T-cell (primary cell): Measurements from ENCODE around the gene DCAF11. TPM values are rescaled to one million over a fixed set of nuclear protein-coding genes. Genes with fewer than 3 reads are reported as not detected.

Experiments used
- ATAC-seq, 4 experiments: fragments of 200-7000 bp in 3 of 4; fragments of 150-1000 bp in 1 of 4; cut with Tn5 transposase; replicated peaks in 1 of 4; 1 replicate in 3 of 4; 2 replicates in 1 of 4; pipeline ENCODE4 v1.10.0; 2021; ENCODE audit warnings: moderate library complexity in 3 of 4, mild to moderate bottlenecking in 2 of 4, moderate number of reproducible peaks in 1 of 4
- CTCF ChIA-PET, 2 donors: fragments of 300-600 bp; sonication (Branson Sonifier 250); formaldehyde crosslinking; loops; one replicate each; lab custom pipeline; 2022; ENCODE audit warnings: antibody characterized with exemption in 2 of 2; lab: Charles Lee
- POLR2A ChIA-PET, 2 donors: fragments of 300-600 bp; sonication (Branson Sonifier 250); formaldehyde crosslinking; loops; one replicate each; lab custom pipeline; 2022; ENCODE audit warnings: antibody characterized with exemption in 2 of 2; lab: Charles Lee
- DNase-seq, 35 experiments: peaks; one replicate each; pipeline versions ENCODE4 v3.0.0 to v3.0.0-alpha.2; 2013 to 2023
- H3K27ac ChIP-seq: one replicate; pipeline ENCODE4 v1.5.1; 2013; ENCODE audit warnings: low read length
- H3K27me3 ChIP-seq, 2 experiments: replicated peaks in 1 of 2; 1 replicate in 1 of 2; 2 replicates in 1 of 2; pipeline versions ENCODE4 v1.6.1 to v1.7.0; 2013; ENCODE audit warnings: low read length in 1 of 2, mixed read lengths in 1 of 2; ENCODE audit not compliant: control insufficient read depth in 2 of 2, insufficient read depth in 2 of 2; ENCODE audit errors: extremely low read depth in 1 of 2
- H3K36me3 ChIP-seq, 2 donors: 1 replicate in 1 of 2; 2 replicates in 1 of 2; pipeline versions ENCODE4 v1.6.1 to v1.7.0; 2013; ENCODE audit warnings: low read length in 1 of 2; ENCODE audit not compliant: control insufficient read depth in 2 of 2, insufficient read depth in 1 of 2; ENCODE audit errors: extremely low read depth in 1 of 2
- H3K4me1 ChIP-seq, 2 experiments: 1 replicate in 1 of 2; 2 replicates in 1 of 2; pipeline versions ENCODE4 v1.6.1 to v1.7.0; 2013; ENCODE audit warnings: low read length in 2 of 2, mixed read lengths in 1 of 2; ENCODE audit not compliant: insufficient read depth in 2 of 2, control insufficient read depth in 1 of 2; ENCODE audit errors: extremely low read depth in 1 of 2
- H3K4me3 ChIP-seq, 2 donors: 1 replicate in 1 of 2; 2 replicates in 1 of 2; pipeline versions ENCODE4 v1.5.1 to v1.7.0; 2013; ENCODE audit warnings: mild to moderate bottlenecking in 2 of 2, low read length in 1 of 2, moderate library complexity in 1 of 2; ENCODE audit not compliant: control insufficient read depth in 1 of 2; ENCODE audit errors: extremely low read depth in 1 of 2
- H3K9me3 ChIP-seq: 2 replicates; pipeline ENCODE4 v1.7.0; 2013
- H3K27ac Mint-ChIP-seq, 2 donors: one replicate each; pipeline ENCODE4 v1.8.0; 2020 to 2021; ENCODE audit warnings: mild to moderate bottlenecking in 2 of 2, mixed read lengths in 2 of 2
- H3K27me3 Mint-ChIP-seq, 2 donors: one replicate each; pipeline ENCODE4 v1.8.0; 2021 to 2022; ENCODE audit warnings: mixed read lengths in 2 of 2
- H3K36me3 Mint-ChIP-seq: one replicate; pipeline ENCODE4 v1.8.0; 2021; ENCODE audit warnings: mixed read lengths
- H3K4me1 Mint-ChIP-seq, 3 donors: one replicate each; pipeline ENCODE4 v1.8.0; 2020 to 2022; ENCODE audit warnings: mixed read lengths in 3 of 3, mild to moderate bottlenecking in 1 of 3
- H3K4me3 Mint-ChIP-seq, 3 donors: one replicate each; pipeline ENCODE4 v1.8.0; 2020 to 2022; ENCODE audit warnings: mild to moderate bottlenecking in 3 of 3, mixed read lengths in 3 of 3, moderate library complexity in 3 of 3
- H3K9me3 Mint-ChIP-seq, 3 donors: one replicate each; pipeline ENCODE4 v1.8.0; 2020 to 2022; ENCODE audit warnings: mixed read lengths in 3 of 3
- WGBS: methylation state at CpG from one replicate; pipeline ENCODE4 v1.1.5; 2013; ENCODE audit warnings: missing lambda C conversion rate; ENCODE audit not compliant: insufficient coverage; 5-methylcytosine and 5-hydroxymethylcytosine counted together
- total RNA-seq, 35 experiments: library from RNA in 6 of 35; stranded (reverse) in 6 of 35; fragments of 120-200 nt in 1 of 35; gene quantifications; one replicate each; pipeline versions ENCODE4 v1.2.1 to v1.2.4 and lab custom pipeline; 2013 to 2026

DCAF11 gene
- total RNA-seq, 5 donors from 2014 or later (not counting 1 experiment from before 2014, with no cell fraction given) = 78.5 to 94.1 (median 89.6) TPM

GRCh38 chr14:24068711-24069410, 45.7 kb upstream of the DCAF11 start:
- ATAC-seq = no peak
- no peak for DNase-seq
- Histone ChIP-seq H3K4me1 (no peaks in the 10 kb centered on the region), H3K4me3 (no peak overlapping the region), H3K27ac (no peak overlapping the region), H3K27me3 (peaks cover 0 to 48% of the 10 kb centered on the region in 2 experiments), H3K9me3 (no peaks in the 10 kb centered on the region), H3K36me3 (no peaks in the 10 kb centered on the region)
- H3K4me1 Mint-ChIP-seq = no peaks in the 10 kb centered on the region
- H3K4me3 Mint-ChIP-seq = no peak overlapping the region
- CTCF ChIA-PET = no interaction called here
- no peaks in the 10 kb centered on the region for H3K9me3 Mint-ChIP-seq
- H3K36me3 Mint-ChIP-seq = no peaks in the 10 kb centered on the region
- POLR2A ChIA-PET = interaction anchor here in 1 of 2 donors (0.7 kb wide), 1 partner anchor 1527 kb away, joined by 5 read pairs; no protein-coding TSS in a partner anchor
- WGBS = 87% methylated on average over 7 of the region's 10 CpGs
- H3K27me3 Mint-ChIP-seq = peaks cover 6 to 14% of the 10 kb centered on the region in 2 donors
- H3K27ac Mint-ChIP-seq = no peak overlapping the region

GRCh38 chr14:24069411-24069735, 45.2 kb upstream of the DCAF11 start:
- no peaks in the 10 kb centered on the region for H3K4me1 Mint-ChIP-seq
- DNase-seq (no peak), ATAC-seq (no peak)
- H3K4me3 ChIP-seq = no peak overlapping the region
- no peak overlapping the region for H3K4me3 Mint-ChIP-seq
- no peak overlapping the region for H3K27ac ChIP-seq
- no peak overlapping the region for H3K27ac Mint-ChIP-seq
- H3K36me3 Mint-ChIP-seq = no peaks in the 10 kb centered on the region
- no peaks in the 10 kb centered on the region for H3K4me1 ChIP-seq
- no peaks in the 10 kb centered on the region for H3K9me3 ChIP-seq
- CTCF ChIA-PET = interaction anchor here in 1 of 2 donors (0.7 kb wide), 1 partner anchor 27 kb away, joined by 4 read pairs; no protein-coding TSS in a partner anchor
- POLR2A ChIA-PET = no interaction called here
- H3K9me3 Mint-ChIP-seq = no peaks in the 10 kb centered on the region
- H3K36me3 ChIP-seq = no peaks in the 10 kb centered on the region
- WGBS = 83% methylated on average over 1 of the region's 6 CpGs
- H3K27me3 Mint-ChIP-seq = peaks cover 6 to 14% of the 10 kb centered on the region in 2 donors
- peaks cover 0 to 48% of the 10 kb centered on the region in 2 experiments for H3K27me3 ChIP-seq

- Mint-ChIP-seq H3K4me1 (peaks cover 0 to 2% (median 0%) of the 10 kb centered on the region in 3 donors), H3K27me3 (peaks cover 6 to 14% of the 10 kb centered on the region in 2 donors), H3K27ac (no peak overlapping the region), H3K9me3 (no peaks in the 10 kb centered on the region), H3K4me3 (no peak overlapping the region), H3K36me3 (no peaks in the 10 kb centered on the region)
- Histone ChIP-seq H3K9me3 (no peaks in the 10 kb centered on the region), H3K27ac (no peak overlapping the region), H3K4me1 (no peaks in the 10 kb centered on the region), H3K36me3 (no peaks in the 10 kb centered on the region), H3K4me3 (no peak overlapping the region), H3K27me3 (peaks cover 0 to 48% of the 10 kb centered on the region in 2 experiments)
- POLR2A ChIA-PET = interaction anchor here in 1 of 2 donors (0.5 kb wide), 1 partner anchor 52 kb away, joined by 6 read pairs; no protein-coding TSS in a partner anchor
- WGBS = 86% methylated on average over 8 of the region's 10 CpGs
- ATAC-seq (no peak), DNase-seq (no peak)
- CTCF ChIA-PET = interaction anchor here in 1 of 2 donors (0.7 kb wide), 1 partner anchor 59 kb away, joined by 5 read pairs; no protein-coding TSS in a partner anchor
Observed at GRCh38 chr14:24070285-24071143, 44.1 kb upstream of the DCAF11 start.

- peaks cover 6 to 14% of the 10 kb centered on the region in 2 donors for H3K27me3 Mint-ChIP-seq
Observed at GRCh38 chr14:24071144-24071697, 43.4 kb upstream of the DCAF11 start, which contains the start of gene CPNE6. Gene CPNE6 (plus strand): TSS chr14:24071562. CDS start chr14:24072937, 1,375 bp downstream.

GRCh38 chr14:24071836-24072430, 42.6 kb upstream of the DCAF11 start:
- CTCF ChIA-PET = no interaction called here
- H3K27me3 ChIP-seq = peaks cover 0 to 52% of the 10 kb centered on the region in 2 experiments
- ATAC-seq (no peak), DNase-seq (no peak)
- Mint-ChIP-seq H3K27ac (no peak overlapping the region), H3K9me3 (no peaks in the 10 kb centered on the region), H3K4me3 (no peak overlapping the region), H3K36me3 (no peaks in the 10 kb centered on the region), H3K4me1 (peaks cover 0 to 2% (median 0%) of the 10 kb centered on the region in 3 donors), H3K27me3 (peaks cover 6 to 14% of the 10 kb centered on the region in 2 donors)
- POLR2A ChIA-PET = no interaction called here
- 91% methylated on average over 9 of the region's 12 CpGs for WGBS
- H3K36me3 ChIP-seq = no peaks in the 10 kb centered on the region
- H3K4me1 ChIP-seq = no peaks in the 10 kb centered on the region
- H3K4me3 ChIP-seq = no peak overlapping the region
- H3K9me3 ChIP-seq = no peaks in the 10 kb centered on the region
- H3K27ac ChIP-seq = no peak overlapping the region

More at GRCh38 chr14:24071144-24071697, 43.4 kb upstream of the DCAF11 start, which contains the start of gene CPNE6:
- no peak within 1 kb of the TSS for H3K27ac ChIP-seq
- ChIA-PET CTCF (no interaction called here), POLR2A (no interaction called here)
- Mint-ChIP-seq H3K4me1 (peaks cover 0 to 2% (median 0%) of the 10 kb centered on the region in 3 donors), H3K4me3 (no peak within 1 kb of the TSS), H3K36me3 (no peaks in the 10 kb centered on the region), H3K27ac (no peak within 1 kb of the TSS), H3K9me3 (no peaks in the 10 kb centered on the region)
- no peaks in the 10 kb centered on the region for H3K36me3 ChIP-seq
- no peaks in the 10 kb centered on the region for H3K4me1 ChIP-seq
- H3K27me3 ChIP-seq = peaks cover 0 to 53% of the 10 kb centered on the region in 2 experiments
- H3K9me3 ChIP-seq = no peaks in the 10 kb centered on the region
- DNase-seq (no peak), ATAC-seq (no peak)
- WGBS = 55% methylated on average over 8 of the region's 19 CpGs
- H3K4me3 ChIP-seq = no peak within 1 kb of the TSS

GRCh38 chr14:24072436-24072835, 42.1 kb upstream of the DCAF11 start:
- Mint-ChIP-seq H3K4me1 (peaks cover 0 to 2% (median 0%) of the 10 kb centered on the region in 3 donors), H3K27me3 (peaks cover 6 to 14% of the 10 kb centered on the region in 2 donors), H3K27ac (no peak overlapping the region), H3K4me3 (no peak overlapping the region), H3K9me3 (no peaks in the 10 kb centered on the region), H3K36me3 (no peaks in the 10 kb centered on the region)
- ChIA-PET POLR2A (no interaction called here), CTCF (no interaction called here)
- WGBS = 64% methylated on average over 2 of the region's 7 CpGs
- no peak overlapping the region for H3K27ac ChIP-seq
- H3K4me1 ChIP-seq = no peaks in the 10 kb centered on the region
- H3K4me3 ChIP-seq = no peak overlapping the region
- DNase-seq (no peak), ATAC-seq (no peak)
- H3K27me3 ChIP-seq = peaks cover 0 to 47% of the 10 kb centered on the region in 2 experiments
- H3K9me3 ChIP-seq = no peaks in the 10 kb centered on the region
- no peaks in the 10 kb centered on the region for H3K36me3 ChIP-seq
